Osteoblast (primary cell): Measurements from ENCODE around the gene TENT4B. TPM values are rescaled to one million over a fixed set of nuclear protein-coding genes. Genes with fewer than 3 reads are reported as not detected.

ENCODE experiments used
- DNase-seq: peaks from one replicate; pipeline ENCODE4 v3.0.0; 2011; ENCODE audit warnings: low spot score, mixed read lengths; ENCODE audit not compliant: insufficient read length; ENCODE audit errors: missing footprints
- H2AFZ ChIP-seq: 2 replicates; pipeline ENCODE4 v1.6.0; 2011; ENCODE audit warnings: mild to moderate bottlenecking, low read length
- H3K27ac ChIP-seq: 2 replicates; pipeline ENCODE4 v1.5.1; 2011; ENCODE audit warnings: mild to moderate bottlenecking, low read depth, low read length, moderate library complexity
- H3K27me3 ChIP-seq: 2 replicates; pipeline ENCODE4 v1.6.0; 2012; ENCODE audit warnings: mild to moderate bottlenecking, control low read depth, inconsistent platforms, low read length, moderate library complexity; ENCODE audit not compliant: insufficient read depth
- H3K36me3 ChIP-seq: 2 replicates; pipeline ENCODE4 v1.5.1; 2011; ENCODE audit warnings: mild to moderate bottlenecking, low read length, control low read depth, moderate library complexity; ENCODE audit not compliant: insufficient read depth
- H3K4me1 ChIP-seq: 2 replicates; pipeline ENCODE4 v1.5.1; 2011; ENCODE audit warnings: mild to moderate bottlenecking, low read length, control low read depth, moderate library complexity; ENCODE audit not compliant: insufficient read depth
- H3K4me2 ChIP-seq: 2 replicates; pipeline ENCODE4 v1.6.0; 2011; ENCODE audit warnings: mild to moderate bottlenecking, low read length; ENCODE audit not compliant: insufficient read depth
- H3K4me3 ChIP-seq: fragments of 200-600 bp; sonication (generic); 3 replicates; pipeline ENCODE4 v1.5.1; 2012; ENCODE audit warnings: mild to moderate bottlenecking, low read length, inconsistent platforms; ENCODE audit not compliant: insufficient read depth
- H3K79me2 ChIP-seq: 2 replicates; pipeline ENCODE4 v1.6.0; 2012; ENCODE audit warnings: mild to moderate bottlenecking, low read length, control low read depth, inconsistent platforms; ENCODE audit not compliant: insufficient read depth
- H3K9me3 ChIP-seq: 2 replicates; pipeline ENCODE4 v1.5.1; 2011; ENCODE audit warnings: low read depth, low read length, control low read depth
- H4K20me1 ChIP-seq: 2 replicates; pipeline ENCODE4 v1.6.0; 2012; ENCODE audit warnings: mild to moderate bottlenecking, low read length, control low read depth; ENCODE audit not compliant: insufficient read depth
- CTCF ChIP-seq: IDR thresholded peaks from 2 replicates; pipeline ENCODE4 v1.5.1; 2011; ENCODE audit warnings: mild to moderate bottlenecking, low read depth, low read length, moderate library complexity; ENCODE audit errors: extremely low read depth
- total RNA-seq: library from RNA; depleted of rRNA; stranded (reverse); fragments of >200 nt; gene quantifications from 2 replicates; pipeline ENCODE4 v1.2.3, GENCODE V29; 2012

Gene TENT4B
- total RNA-seq, 1 donor = 10.1 TPM

DNA sequence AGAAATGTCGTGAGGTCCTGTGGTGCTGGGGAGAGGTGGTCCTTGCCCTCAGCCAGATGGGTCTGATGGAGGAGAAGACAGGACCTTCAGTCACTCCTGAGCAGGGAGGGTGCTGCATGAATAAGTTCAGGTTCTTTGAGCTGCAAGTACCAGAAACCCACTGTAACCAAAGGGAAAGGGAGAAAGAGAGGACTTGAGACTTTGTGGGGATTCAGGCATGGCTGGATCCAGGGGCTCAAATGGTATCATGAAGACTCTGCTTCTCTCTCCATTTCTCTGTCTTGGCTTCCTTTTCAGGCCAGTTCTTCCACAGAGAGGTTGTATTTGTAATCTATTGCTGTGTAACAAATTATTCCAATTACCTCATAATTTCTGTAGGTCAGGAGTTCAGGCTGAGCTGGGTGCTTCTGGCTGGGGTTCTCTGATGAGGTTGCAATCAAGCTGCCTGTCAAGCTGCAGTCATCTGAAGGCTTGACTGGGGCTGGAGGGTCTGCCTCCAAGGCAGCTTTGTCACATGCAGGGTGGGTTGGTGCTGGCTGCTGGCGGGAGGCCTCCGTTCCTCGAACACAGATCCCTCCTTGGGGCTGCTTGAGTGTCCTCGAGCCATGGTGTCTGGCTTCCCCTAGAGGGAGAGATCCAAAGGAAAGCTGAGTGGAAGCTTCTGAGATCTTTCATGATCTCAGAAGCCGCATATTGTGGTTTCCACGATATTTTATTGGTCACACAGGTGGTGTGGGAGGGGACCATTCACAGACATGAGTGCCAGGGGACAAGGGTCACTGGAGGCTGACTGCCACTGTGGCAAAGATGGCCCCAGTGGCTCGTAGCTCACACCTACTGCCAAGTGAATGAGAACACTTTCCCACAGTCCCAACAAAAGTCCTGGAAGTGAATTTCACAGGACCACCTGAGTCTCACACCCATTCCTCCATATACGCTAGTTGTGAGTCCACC, 107.4 kb downstream of the TENT4B start:
- Histone ChIP-seq H3K4me1 (peaks cover 25% of the 10 kb centered on the region), H3K79me2 (peaks cover 14% of the 10 kb centered on the region), H3K27me3 (no peaks in the 10 kb centered on the region), H3K36me3 (no peaks in the 10 kb centered on the region), H3K4me3 (no peak overlapping the region), H4K20me1 (no peaks in the 10 kb centered on the region), H3K9me3 (no peaks in the 10 kb centered on the region), H3K27ac (no peak overlapping the region), H3K4me2 (no peak overlapping the region), H2AFZ (no peak overlapping the region)
- TF ChIP-seq CTCF = no peak
- peak; percentile 22 for DNase-seq

- Histone ChIP-seq H3K4me3 (no peak overlapping the region), H4K20me1 (no peaks in the 10 kb centered on the region), H3K27me3 (no peaks in the 10 kb centered on the region), H3K4me1 (peaks cover 32% of the 10 kb centered on the region), H3K9me3 (no peaks in the 10 kb centered on the region), H3K27ac (no peak overlapping the region), H2AFZ (no peak overlapping the region), H3K4me2 (no peak overlapping the region), H3K79me2 (peaks cover 20% of the 10 kb centered on the region), H3K36me3 (no peaks in the 10 kb centered on the region)
- no peak for DNase-seq
- TF ChIP-seq CTCF = no peak
Observed at GRCh38 chr16:50261160-50261706, 108.1 kb downstream of the TENT4B start.

- Histone ChIP-seq H3K36me3 (no peaks in the 10 kb centered on the region), H3K27ac (no peak overlapping the region), H3K4me3 (no peak overlapping the region), H3K9me3 (no peaks in the 10 kb centered on the region), H4K20me1 (no peaks in the 10 kb centered on the region), H3K4me1 (peaks cover 36% of the 10 kb centered on the region), H2AFZ (no peak overlapping the region), H3K4me2 (no peak overlapping the region), H3K79me2 (peaks cover 25% of the 10 kb centered on the region), H3K27me3 (no peaks in the 10 kb centered on the region)
- TF ChIP-seq CTCF = no peak
- DNase-seq = peak; percentile 59
Observed at GRCh38 chr16:50261707-50262235, 108.7 kb downstream of the TENT4B start.
